K562 (cell line): ENCODE results near the gene FAM177B.

Experiments used
- CCNT2 ChIP-seq: IDR thresholded peaks from 2 replicates; pipeline ENCODE4 v1.6.1; 2011; ENCODE audit warnings: borderline replicate concordance, low read depth, mild to moderate bottlenecking, moderate library complexity, mixed read lengths, low read length; ENCODE audit not compliant: insufficient read length; ENCODE audit errors: extremely low read depth
- HBP1 ChIP-seq: fragments of 450-650 bp; formaldehyde crosslinking; IDR thresholded peaks from 2 replicates; pipeline ENCODE4 v1.4.0; 2022; ENCODE audit warnings: missing genetic modification characterization
- NBN ChIP-seq: fragments of 450-650 bp; IDR thresholded peaks from 2 replicates; pipeline ENCODE4 v1.6.1; 2016; ENCODE audit warnings: low read depth, mild to moderate bottlenecking
- POLR2A ChIP-seq: fragments of 450-650 bp; conservative IDR thresholded peaks from 2 replicates; pipeline ENCODE4 v1.6.1; 2016
- POLR2AphosphoS5 ChIP-seq: IDR thresholded peaks from 2 replicates; pipeline ENCODE4 v1.6.1; 2011; ENCODE audit warnings: mild to moderate bottlenecking, low read depth, low read length, moderate library complexity; ENCODE audit not compliant: control insufficient read depth, insufficient read depth
- RFX1 ChIP-seq: fragments of 450-650 bp; IDR thresholded peaks from 2 replicates; pipeline ENCODE4 v1.6.1; 2016; ENCODE audit warnings: mild to moderate bottlenecking, moderate library complexity
- SP1 ChIP-seq: sonication (generic); formaldehyde crosslinking; IDR thresholded peaks from 2 replicates; pipeline ENCODE4 v1.8.1; 2022; ENCODE audit warnings: mild to moderate bottlenecking, missing genetic modification reagents
- ZNF175 ChIP-seq: fragments of 200-800 bp; sonication (Bioruptor generic); IDR thresholded peaks from 2 replicates; pipeline ENCODE4 v1.6.1; 2016; ENCODE audit warnings: low read depth, mild to moderate bottlenecking, missing genetic modification characterization, missing compliant biosample characterization
- ZNF253 ChIP-seq: fragments of 250-450 bp; sonication (Bioruptor Pico); conservative IDR thresholded peaks from 2 replicates; pipeline ENCODE4 v1.6.1; 2021; ENCODE audit warnings: mild to moderate bottlenecking
- TF ChIP-seq, protein P1 (sequence below), 3 experiments: IDR thresholded peaks in 2 of 3; conservative IDR thresholded peaks in 1 of 3; 2 replicates each; pipeline ENCODE4 v1.5.1; 2011 to 2012; ENCODE audit warnings: low read length in 3 of 3, mild to moderate bottlenecking in 3 of 3, control low read depth in 2 of 3, improper control_type of control experiment in 1 of 3, inconsistent platforms in 1 of 3, low read depth in 1 of 3, mixed read lengths in 1 of 3, moderate library complexity in 1 of 3; ENCODE audit not compliant: insufficient read depth in 2 of 3
- TF ChIP-seq, protein P2 (sequence below): fragments of 250-450 bp; sonication (Bioruptor Pico); IDR thresholded peaks from 2 replicates; pipeline ENCODE4 v1.5.0; 2021

DNA sequence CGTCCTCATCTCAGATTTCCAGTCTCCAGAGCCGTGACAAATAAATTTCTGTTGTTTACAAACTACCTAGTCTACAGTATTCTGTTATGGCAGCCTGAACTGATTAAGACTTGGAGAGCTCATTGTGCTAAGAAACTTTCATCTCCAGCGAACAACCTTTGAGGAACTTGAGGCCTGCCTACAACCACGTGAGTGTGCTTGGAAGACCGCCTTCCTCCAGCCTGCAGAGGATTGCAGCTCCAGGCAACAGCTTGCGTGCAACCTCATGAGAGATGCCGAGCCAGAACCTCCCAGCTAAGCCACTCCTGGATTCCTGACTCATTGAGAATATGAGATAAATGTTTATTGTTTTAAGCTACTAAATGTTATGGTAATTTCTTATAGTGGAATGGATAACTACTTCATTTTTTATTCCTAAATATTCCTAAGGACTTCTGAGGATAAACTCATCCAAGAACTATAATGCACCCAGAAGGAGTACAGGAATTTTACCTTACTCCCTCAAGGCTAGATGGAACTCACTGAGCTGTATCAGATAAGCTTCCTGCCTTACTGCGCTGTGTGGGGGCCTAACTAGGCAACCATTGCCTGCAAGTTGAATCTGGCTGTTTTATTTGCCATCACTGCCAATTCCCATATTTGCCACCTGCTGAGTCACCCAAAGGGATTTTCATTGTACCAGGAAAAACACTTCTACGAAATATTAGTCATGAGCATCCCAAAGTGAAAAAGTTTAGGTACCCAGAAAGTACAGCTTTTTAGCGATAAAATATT, 17.6 kb downstream of the FAM177B start:
- TF ChIP-seq, protein P1, sequence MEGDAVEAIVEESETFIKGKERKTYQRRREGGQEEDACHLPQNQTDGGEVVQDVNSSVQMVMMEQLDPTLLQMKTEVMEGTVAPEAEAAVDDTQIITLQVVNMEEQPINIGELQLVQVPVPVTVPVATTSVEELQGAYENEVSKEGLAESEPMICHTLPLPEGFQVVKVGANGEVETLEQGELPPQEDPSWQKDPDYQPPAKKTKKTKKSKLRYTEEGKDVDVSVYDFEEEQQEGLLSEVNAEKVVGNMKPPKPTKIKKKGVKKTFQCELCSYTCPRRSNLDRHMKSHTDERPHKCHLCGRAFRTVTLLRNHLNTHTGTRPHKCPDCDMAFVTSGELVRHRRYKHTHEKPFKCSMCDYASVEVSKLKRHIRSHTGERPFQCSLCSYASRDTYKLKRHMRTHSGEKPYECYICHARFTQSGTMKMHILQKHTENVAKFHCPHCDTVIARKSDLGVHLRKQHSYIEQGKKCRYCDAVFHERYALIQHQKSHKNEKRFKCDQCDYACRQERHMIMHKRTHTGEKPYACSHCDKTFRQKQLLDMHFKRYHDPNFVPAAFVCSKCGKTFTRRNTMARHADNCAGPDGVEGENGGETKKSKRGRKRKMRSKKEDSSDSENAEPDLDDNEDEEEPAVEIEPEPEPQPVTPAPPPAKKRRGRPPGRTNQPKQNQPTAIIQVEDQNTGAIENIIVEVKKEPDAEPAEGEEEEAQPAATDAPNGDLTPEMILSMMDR (IDR thresholded peaks at IDR 0.05 in 2 of 3, conservative IDR thresholded peaks at IDR 0.05 in 1 of 3; ENCODE audit: insufficient read depth in 2 of 3, low read depth in 1 of 3, low read length in 3 of 3), result no peak
- TF ChIP-seq POLR2AphosphoS5 (no peak), NBN (no peak), RFX1 (no peak), POLR2A (no peak), SP1 (CRISPR knock-in tag) (no peak), ZNF253 (CRISPR knock-in tag) (no peak), CCNT2 (no peak), ZNF175 (no peak), HBP1 (CRISPR knock-in tag) (no peak)
- TF ChIP-seq, protein P2, sequence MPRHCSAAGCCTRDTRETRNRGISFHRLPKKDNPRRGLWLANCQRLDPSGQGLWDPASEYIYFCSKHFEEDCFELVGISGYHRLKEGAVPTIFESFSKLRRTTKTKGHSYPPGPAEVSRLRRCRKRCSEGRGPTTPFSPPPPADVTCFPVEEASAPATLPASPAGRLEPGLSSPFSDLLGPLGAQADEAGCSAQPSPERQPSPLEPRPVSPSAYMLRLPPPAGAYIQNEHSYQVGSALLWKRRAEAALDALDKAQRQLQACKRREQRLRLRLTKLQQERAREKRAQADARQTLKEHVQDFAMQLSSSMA (CRISPR knock-in tag), result no peak
